HEK293 (cell line): ENCODE results near the gene FXN.

ENCODE experiments used
- CTCF ChIA-PET: fragments of 350-600 bp; formaldehyde crosslinking; extraction: SDS; loops from one replicate; lab custom pipeline; 2021; ENCODE audit warnings: antibody characterized with exemption; lab: Yijun Ruan, JAX
- POLR2A ChIA-PET: fragments of 300-600 bp; formaldehyde crosslinking; extraction: SDS; loops from one replicate; lab custom pipeline; 2020; ENCODE audit warnings: antibody characterized with exemption, inconsistent platforms; lab: Yijun Ruan, JAX
- H3K27ac ChIP-seq: fragments of 200-500 bp; sonication (Bioruptor generic); 2 replicates; pipeline ENCODE4 v1.5.1; 2014; ENCODE audit warnings: low read depth, low read length, control low read depth, inconsistent platforms; ENCODE audit errors: extremely low read depth
- H3K36me3 ChIP-seq, 2 experiments: fragments of 200-500 bp in 1 of 2; sonication (Bioruptor generic) in 1 of 2; 1 replicate in 1 of 2; 2 replicates in 1 of 2; pipeline ENCODE4 v1.5.1; 2014 to 2017; ENCODE audit warnings: inconsistent platforms in 2 of 2, low read length in 2 of 2; ENCODE audit not compliant: control insufficient read depth in 2 of 2, insufficient read depth in 1 of 2
- H3K4me1 ChIP-seq: fragments of 200-500 bp; sonication (Bioruptor generic); 2 replicates; pipeline ENCODE4 v1.5.1; 2014; ENCODE audit warnings: mild to moderate bottlenecking, low read length, inconsistent platforms; ENCODE audit not compliant: control insufficient read depth, insufficient read depth
- H3K4me3 ChIP-seq: 2 replicates; pipeline ENCODE4 v1.5.1; 2011; ENCODE audit warnings: low read depth, mild to moderate bottlenecking, control low read depth, low read length, moderate library complexity
- H3K9me3 ChIP-seq: fragments of 200-500 bp; sonication (Bioruptor generic); 2 replicates; pipeline ENCODE4 v1.5.1; 2014; ENCODE audit warnings: low read depth, low read length, inconsistent platforms; ENCODE audit not compliant: control insufficient read depth, insufficient read depth
- GLI2 ChIP-seq: fragments of 450-650 bp; formaldehyde crosslinking; IDR thresholded peaks from 2 replicates; pipeline ENCODE4; 2017; ENCODE audit warnings: missing biosample characterization, missing genetic modification characterization, low read depth, borderline replicate concordance
- MEIS1 ChIP-seq: sonication (generic); formaldehyde crosslinking; IDR thresholded peaks from 2 replicates; pipeline ENCODE4 v1.8.1; 2022; ENCODE audit warnings: missing genetic modification reagents, mild to moderate bottlenecking, borderline replicate concordance
- SP7 ChIP-seq: fragments of 450-650 bp; formaldehyde crosslinking; IDR thresholded peaks from 2 replicates; pipeline ENCODE4 v1.5.1; 2016; ENCODE audit warnings: missing biosample characterization, missing genetic modification characterization
- ZFP37 ChIP-seq: fragments of 450-650 bp; formaldehyde crosslinking; IDR thresholded peaks from 2 replicates; pipeline ENCODE4 v1.5.1; 2016; ENCODE audit warnings: missing biosample characterization, missing genetic modification characterization
- ZNF16 ChIP-seq: fragments of 450-650 bp; formaldehyde crosslinking; IDR thresholded peaks from 2 replicates; pipeline ENCODE4 v1.5.1; 2016; ENCODE audit warnings: low read depth, missing biosample characterization, missing genetic modification characterization
- ZNF266 ChIP-seq: fragments of 450-650 bp; formaldehyde crosslinking; IDR thresholded peaks from 2 replicates; pipeline ENCODE4 v1.5.1; 2016; ENCODE audit warnings: missing biosample characterization, missing genetic modification characterization, low read depth
- ZNF274 ChIP-seq, 2 experiments: fragments of 200-500 bp in 1 of 2; fragments of 450-650 bp in 1 of 2; sonication (Bioruptor generic) in 1 of 2; formaldehyde crosslinking in 1 of 2; IDR thresholded peaks; 2 replicates each; pipeline versions ENCODE4 v1.5.1 to v1.6.1; 2014 to 2016; ENCODE audit warnings: borderline replicate concordance in 1 of 2, inconsistent platforms in 1 of 2, low read length in 1 of 2, missing biosample characterization in 1 of 2, missing genetic modification characterization in 1 of 2
- ZNF292 ChIP-seq: fragments of 450-650 bp; formaldehyde crosslinking; IDR thresholded peaks from 2 replicates; pipeline ENCODE4 v1.5.1; 2016; ENCODE audit warnings: low read depth, missing biosample characterization, missing genetic modification characterization, borderline replicate concordance
- ZNF302 ChIP-seq: fragments of 450-650 bp; formaldehyde crosslinking; IDR thresholded peaks from 2 replicates; pipeline ENCODE4 v1.5.1; 2016; ENCODE audit warnings: missing biosample characterization, missing genetic modification characterization, low read depth
- ZNF324 ChIP-seq: fragments of 450-650 bp; formaldehyde crosslinking; IDR thresholded peaks from 2 replicates; pipeline ENCODE4 v1.5.1; 2016; ENCODE audit warnings: missing biosample characterization, missing genetic modification characterization
- ZNF341 ChIP-seq: fragments of 450-650 bp; formaldehyde crosslinking; IDR thresholded peaks from 2 replicates; pipeline ENCODE4; 2016; ENCODE audit warnings: low read depth, missing biosample characterization, missing genetic modification characterization
- ZNF501 ChIP-seq: fragments of 450-650 bp; formaldehyde crosslinking; IDR thresholded peaks from 2 replicates; pipeline ENCODE4 v1.5.1; 2016; ENCODE audit warnings: missing biosample characterization, missing genetic modification characterization
- ZNF596 ChIP-seq: fragments of 450-650 bp; IDR thresholded peaks from 2 replicates; pipeline ENCODE4 v1.5.0; 2018; ENCODE audit warnings: missing biosample characterization, mild to moderate bottlenecking, missing genetic modification characterization, moderate library complexity
- ZNF639 ChIP-seq: fragments of 450-650 bp; formaldehyde crosslinking; IDR thresholded peaks from 2 replicates; pipeline ENCODE4 v1.5.1; 2016; ENCODE audit warnings: missing biosample characterization, missing genetic modification characterization
- ZNF664 ChIP-seq: fragments of 450-650 bp; formaldehyde crosslinking; IDR thresholded peaks from 2 replicates; pipeline ENCODE4 v1.5.1; 2016; ENCODE audit warnings: missing biosample characterization, missing genetic modification characterization
- ZNF670 ChIP-seq: fragments of 450-650 bp; formaldehyde crosslinking; IDR thresholded peaks from 2 replicates; pipeline ENCODE4 v1.5.1; 2016; ENCODE audit warnings: missing biosample characterization, missing genetic modification characterization, low read depth
- ZNF701 ChIP-seq: fragments of 450-650 bp; formaldehyde crosslinking; IDR thresholded peaks from 2 replicates; pipeline ENCODE4 v1.5.1; 2016; ENCODE audit warnings: missing biosample characterization, missing genetic modification characterization
- ZNF792 ChIP-seq: fragments of 450-650 bp; formaldehyde crosslinking; IDR thresholded peaks from 2 replicates; pipeline ENCODE4 v1.5.1; 2016; ENCODE audit warnings: missing biosample characterization, missing genetic modification characterization
- ZNF830 ChIP-seq: fragments of 450-650 bp; IDR thresholded peaks from 2 replicates; pipeline ENCODE4 v1.5.0; 2018; ENCODE audit warnings: missing biosample characterization, missing genetic modification characterization, low read depth, mild to moderate bottlenecking, moderate library complexity
- TF ChIP-seq, protein P1 (sequence below): fragments of 450-650 bp; formaldehyde crosslinking; conservative IDR thresholded peaks from 2 replicates; pipeline ENCODE4 v1.5.1; 2016; ENCODE audit warnings: low read depth, missing biosample characterization, missing genetic modification characterization
- TF ChIP-seq, protein P2 (sequence below): fragments of 450-650 bp; formaldehyde crosslinking; IDR thresholded peaks from 2 replicates; pipeline ENCODE4 v1.5.1; 2016; ENCODE audit warnings: missing biosample characterization, missing genetic modification characterization

FXN gene

DNA sequence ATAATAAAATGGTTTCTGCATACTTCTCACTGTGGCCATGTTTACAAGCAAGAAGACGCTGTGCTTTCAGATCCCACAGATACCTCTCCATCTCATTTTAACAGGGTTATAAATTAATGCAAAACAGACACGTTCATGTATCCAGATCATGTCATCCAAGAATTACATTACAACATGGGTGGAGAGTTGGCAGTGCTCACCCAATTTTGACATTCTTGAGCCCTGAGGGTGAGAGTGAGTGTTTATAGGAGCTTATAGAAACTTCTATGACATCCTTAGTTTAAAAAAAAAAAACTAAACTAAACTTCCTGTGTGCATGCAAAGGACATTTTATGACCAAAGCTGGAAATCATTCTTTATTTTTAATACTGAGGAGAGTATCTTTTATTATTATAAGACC is 30.7 kb upstream of the FXN start (continued):
- TF ChIP-seq, protein P1, sequence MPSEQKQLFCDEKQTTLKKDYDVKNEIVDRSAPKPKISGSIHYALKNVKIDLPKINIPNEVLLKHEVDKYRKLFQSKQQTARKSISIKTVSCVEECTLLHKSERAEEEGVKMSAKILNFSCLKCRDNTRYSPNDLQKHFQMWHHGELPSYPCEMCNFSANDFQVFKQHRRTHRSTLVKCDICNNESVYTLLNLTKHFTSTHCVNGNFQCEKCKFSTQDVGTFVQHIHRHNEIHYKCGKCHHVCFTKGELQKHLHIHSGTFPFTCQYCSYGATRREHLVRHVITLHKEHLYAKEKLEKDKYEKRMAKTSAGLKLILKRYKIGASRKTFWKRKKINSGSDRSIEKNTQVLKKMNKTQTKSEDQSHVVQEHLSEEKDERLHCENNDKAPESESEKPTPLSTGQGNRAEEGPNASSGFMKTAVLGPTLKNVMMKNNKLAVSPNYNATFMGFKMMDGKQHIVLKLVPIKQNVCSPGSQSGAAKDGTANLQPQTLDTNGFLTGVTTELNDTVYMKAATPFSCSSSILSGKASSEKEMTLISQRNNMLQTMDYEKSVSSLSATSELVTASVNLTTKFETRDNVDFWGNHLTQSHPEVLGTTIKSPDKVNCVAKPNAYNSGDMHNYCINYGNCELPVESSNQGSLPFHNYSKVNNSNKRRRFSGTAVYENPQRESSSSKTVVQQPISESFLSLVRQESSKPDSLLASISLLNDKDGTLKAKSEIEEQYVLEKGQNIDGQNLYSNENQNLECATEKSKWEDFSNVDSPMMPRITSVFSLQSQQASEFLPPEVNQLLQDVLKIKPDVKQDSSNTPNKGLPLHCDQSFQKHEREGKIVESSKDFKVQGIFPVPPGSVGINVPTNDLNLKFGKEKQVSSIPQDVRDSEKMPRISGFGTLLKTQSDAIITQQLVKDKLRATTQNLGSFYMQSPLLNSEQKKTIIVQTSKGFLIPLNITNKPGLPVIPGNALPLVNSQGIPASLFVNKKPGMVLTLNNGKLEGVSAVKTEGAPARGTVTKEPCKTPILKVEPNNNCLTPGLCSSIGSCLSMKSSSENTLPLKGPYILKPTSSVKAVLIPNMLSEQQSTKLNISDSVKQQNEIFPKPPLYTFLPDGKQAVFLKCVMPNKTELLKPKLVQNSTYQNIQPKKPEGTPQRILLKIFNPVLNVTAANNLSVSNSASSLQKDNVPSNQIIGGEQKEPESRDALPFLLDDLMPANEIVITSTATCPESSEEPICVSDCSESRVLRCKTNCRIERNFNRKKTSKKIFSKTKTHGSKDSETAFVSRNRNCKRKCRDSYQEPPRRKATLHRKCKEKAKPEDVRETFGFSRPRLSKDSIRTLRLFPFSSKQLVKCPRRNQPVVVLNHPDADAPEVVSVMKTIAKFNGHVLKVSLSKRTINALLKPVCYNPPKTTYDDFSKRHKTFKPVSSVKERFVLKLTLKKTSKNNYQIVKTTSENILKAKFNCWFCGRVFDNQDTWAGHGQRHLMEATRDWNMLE (tag by site-specific recombination), result no peak
- TF ChIP-seq ZNF596 (tag by site-specific recombination) (no peak), ZNF792 (no peak), ZNF324 (tag by site-specific recombination) (no peak), ZNF830 (tag by site-specific recombination) (no peak)
- TF ChIP-seq, all 188 proteins: peak for 0

DNA sequence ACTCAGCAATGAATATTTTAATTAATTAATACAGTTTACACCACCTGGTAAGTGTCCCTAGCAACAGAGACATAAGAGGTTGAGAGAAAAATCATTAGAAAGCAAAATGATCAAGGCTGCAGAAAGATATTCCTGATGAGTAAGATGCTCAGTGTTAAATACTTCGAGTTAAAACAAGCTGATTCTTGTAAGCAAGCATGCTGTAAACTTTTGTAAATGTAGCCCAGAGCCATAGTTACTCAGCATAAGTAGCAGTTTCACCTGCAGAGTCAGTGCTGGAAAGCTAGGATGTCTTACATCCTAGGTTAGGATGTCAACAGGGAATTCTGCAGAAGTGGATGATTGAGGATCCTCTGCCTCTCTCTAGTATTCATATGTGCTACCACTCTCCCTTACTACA is 25.8 kb upstream of the FXN start:
- H3K4me3 ChIP-seq, result no peak overlapping the region
- no peak overlapping the region for H3K27ac ChIP-seq
- H3K4me1 ChIP-seq, result no peaks in the 10 kb centered on the region
- H3K36me3 ChIP-seq, result no peaks in the 10 kb centered on the region
- H3K9me3 ChIP-seq, result no peaks in the 10 kb centered on the region
- ChIA-PET CTCF (interaction anchor here (0.8 to 2.1 kb wide), 3 partner anchors 14 to 426 kb away, joined by 3 to 13 read pairs (median 3); no protein-coding TSS in a partner anchor), POLR2A (no interaction called here)
- TF ChIP-seq ZNF639 (tag by site-specific recombination) (no peak), ZNF341 (tag by site-specific recombination) (no peak), SP7 (tag by site-specific recombination) (no peak), ZNF274 (IDR thresholded peaks at IDR 0.05; ENCODE audit: low read length) (no peak), ZNF274 (tag by site-specific recombination; IDR thresholded peaks at IDR 0.05; ENCODE audit: borderline replicate concordance) (no peak), ZNF292 (tag by site-specific recombination) (no peak), GLI2 (tag by site-specific recombination) (no peak), ZNF670 (no peak), ZFP37 (tag by site-specific recombination) (no peak), ZNF664 (tag by site-specific recombination) (no peak), MEIS1 (CRISPR knock-in tag) (no peak), ZNF302 (no peak), ZNF16 (tag by site-specific recombination) (no peak), ZNF266 (tag by site-specific recombination) (no peak), ZNF701 (tag by site-specific recombination) (no peak), ZNF792 (no peak), ZNF501 (tag by site-specific recombination) (no peak)
- TF ChIP-seq, protein P2, sequence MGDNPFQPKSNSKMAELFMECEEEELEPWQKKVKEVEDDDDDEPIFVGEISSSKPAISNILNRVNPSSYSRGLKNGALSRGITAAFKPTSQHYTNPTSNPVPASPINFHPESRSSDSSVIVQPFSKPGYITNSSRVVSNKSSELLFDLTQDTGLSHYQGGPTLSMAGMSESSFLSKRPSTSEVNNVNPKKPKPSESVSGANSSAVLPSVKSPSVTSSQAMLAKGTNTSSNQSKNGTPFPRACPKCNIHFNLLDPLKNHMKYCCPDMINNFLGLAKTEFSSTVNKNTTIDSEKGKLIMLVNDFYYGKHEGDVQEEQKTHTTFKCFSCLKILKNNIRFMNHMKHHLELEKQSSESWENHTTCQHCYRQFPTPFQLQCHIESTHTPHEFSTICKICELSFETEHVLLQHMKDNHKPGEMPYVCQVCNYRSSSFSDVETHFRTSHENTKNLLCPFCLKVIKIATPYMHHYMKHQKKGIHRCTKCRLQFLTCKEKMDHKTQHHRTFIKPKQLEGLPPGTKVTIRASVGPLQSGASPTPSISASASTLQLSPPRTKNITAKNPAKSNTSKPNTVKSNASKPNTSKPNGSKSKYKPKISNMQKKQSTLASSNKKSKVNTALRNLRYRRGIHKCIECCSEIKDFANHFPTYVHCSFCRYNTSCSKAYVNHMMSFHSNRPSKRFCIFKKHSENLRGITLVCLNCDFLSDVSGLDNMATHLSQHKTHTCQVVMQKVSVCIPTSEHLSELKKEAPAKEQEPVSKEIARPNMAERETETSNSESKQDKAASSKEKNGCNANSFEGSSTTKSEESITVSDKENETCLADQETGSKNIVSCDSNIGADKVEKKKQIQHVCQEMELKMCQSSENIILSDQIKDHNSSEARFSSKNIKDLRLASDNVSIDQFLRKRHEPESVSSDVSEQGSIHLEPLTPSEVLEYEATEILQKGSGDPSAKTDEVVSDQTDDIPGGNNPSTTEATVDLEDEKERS (tag by site-specific recombination), result no peak
